Loucy (cell line): ENCODE measurements around the gene CA5B.

ENCODE experiments used
- CTCF ChIP-seq: fragments of 200-600 bp; sonication (generic); conservative IDR thresholded peaks from 2 replicates; pipeline ENCODE4 v1.5.1; 2014; ENCODE audit warnings: mild to moderate bottlenecking, antibody characterized with exemption, low read length
- EZH2phosphoT487 ChIP-seq: fragments of 200-600 bp; IDR thresholded peaks from 2 replicates; pipeline ENCODE4 v1.6.1; 2018; ENCODE audit warnings: antibody characterized with exemption, mild to moderate bottlenecking, moderate library complexity, borderline replicate concordance

DNA sequence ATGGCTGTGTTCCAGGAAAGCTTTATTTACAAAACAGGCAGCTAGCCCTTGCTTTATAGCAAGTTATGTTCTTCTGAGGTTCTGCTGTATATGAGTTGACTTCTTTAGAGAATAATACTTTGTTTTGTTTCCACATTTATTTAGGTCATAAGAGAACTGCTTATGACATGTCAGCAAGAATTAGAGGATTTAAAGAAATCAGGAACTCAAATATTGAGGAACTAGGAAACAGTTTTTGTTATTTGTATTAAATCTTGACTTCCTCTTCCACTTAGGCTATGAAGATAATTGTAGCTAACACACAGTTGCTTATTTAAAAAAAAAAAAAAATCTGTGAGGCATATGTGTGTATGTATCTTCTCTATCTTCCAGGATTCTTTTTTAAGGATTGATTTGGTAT is 66.5 kb downstream of the CA5B start:
- no peak for TF ChIP-seq CTCF
- TF ChIP-seq EZH2phosphoT487 = no peak
